ENCODE results near the gene SPC24.

The SPC24 gene

GRCh38 chr19:11191273-11191755 lies 35.7 kb upstream of the SPC24 start:
- peak overlapping the region; percentile 55 for H3K4me3 ChIP-seq (ENCODE audit: low read length)
- H3K9me3 ChIP-seq (ENCODE audit: control insufficient read depth, insufficient read depth, low read length): no peaks in the 10 kb centered on the region
- H3K36me3 ChIP-seq (ENCODE audit: control insufficient read depth, low read length): peaks cover 86% of the 10 kb centered on the region
- H3K79me2 ChIP-seq (ENCODE audit: control insufficient read depth, low read length): peaks cover 82% of the 10 kb centered on the region
- H3K4me2 ChIP-seq (ENCODE audit: low read length): peak overlapping the region; percentile 90
- no peaks in the 10 kb centered on the region for H4K20me1 ChIP-seq (ENCODE audit: control insufficient read depth, insufficient read depth, low read depth, low read length)
- peaks cover 32% of the 10 kb centered on the region for H3F3A ChIP-seq (ENCODE audit: control insufficient read depth, insufficient read depth)
- no peaks in the 10 kb centered on the region for H3K9me2 ChIP-seq (replicated peaks; ENCODE audit: control insufficient read depth, low read length)
- H3K4me1 ChIP-seq (ENCODE audit: control insufficient read depth, low read length): peaks cover 98% of the 10 kb centered on the region
- H3K27ac ChIP-seq (ENCODE audit: low read depth, low read length): peak overlapping the region; percentile 93
- no peaks in the 10 kb centered on the region for H3K27me3 ChIP-seq (ENCODE audit: control insufficient read depth, low read length)
- TF ChIP-seq EZH2phosphoT487 (IDR thresholded peaks at IDR 0.05; ENCODE audit: borderline replicate concordance, low read length): no peak
- TF ChIP-seq, protein P1, sequence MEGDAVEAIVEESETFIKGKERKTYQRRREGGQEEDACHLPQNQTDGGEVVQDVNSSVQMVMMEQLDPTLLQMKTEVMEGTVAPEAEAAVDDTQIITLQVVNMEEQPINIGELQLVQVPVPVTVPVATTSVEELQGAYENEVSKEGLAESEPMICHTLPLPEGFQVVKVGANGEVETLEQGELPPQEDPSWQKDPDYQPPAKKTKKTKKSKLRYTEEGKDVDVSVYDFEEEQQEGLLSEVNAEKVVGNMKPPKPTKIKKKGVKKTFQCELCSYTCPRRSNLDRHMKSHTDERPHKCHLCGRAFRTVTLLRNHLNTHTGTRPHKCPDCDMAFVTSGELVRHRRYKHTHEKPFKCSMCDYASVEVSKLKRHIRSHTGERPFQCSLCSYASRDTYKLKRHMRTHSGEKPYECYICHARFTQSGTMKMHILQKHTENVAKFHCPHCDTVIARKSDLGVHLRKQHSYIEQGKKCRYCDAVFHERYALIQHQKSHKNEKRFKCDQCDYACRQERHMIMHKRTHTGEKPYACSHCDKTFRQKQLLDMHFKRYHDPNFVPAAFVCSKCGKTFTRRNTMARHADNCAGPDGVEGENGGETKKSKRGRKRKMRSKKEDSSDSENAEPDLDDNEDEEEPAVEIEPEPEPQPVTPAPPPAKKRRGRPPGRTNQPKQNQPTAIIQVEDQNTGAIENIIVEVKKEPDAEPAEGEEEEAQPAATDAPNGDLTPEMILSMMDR (IDR thresholded peaks at IDR 0.05; ENCODE audit: low read depth, low read length, poor library complexity, severe bottlenecking): no peak

DNA sequence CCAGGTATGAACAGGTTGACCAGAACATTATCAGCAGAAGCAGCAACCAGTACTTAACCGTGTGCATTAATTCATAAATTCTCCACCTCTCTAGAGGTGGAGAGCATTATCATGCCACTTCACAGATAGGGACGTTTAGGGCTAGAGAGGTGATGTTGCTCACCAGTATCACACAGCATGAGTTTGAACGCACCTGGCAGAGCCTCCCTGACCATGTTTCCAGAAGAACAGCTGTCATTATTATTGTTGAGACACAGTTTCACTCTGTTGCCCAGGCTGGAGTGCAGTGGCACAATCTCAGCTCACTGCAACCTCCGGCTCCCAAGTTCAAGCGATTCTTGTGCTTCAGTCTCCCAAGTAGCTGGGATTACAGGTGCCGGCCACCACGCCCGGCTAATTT lies 34.9 kb upstream of the SPC24 start:
- H3K4me1 ChIP-seq (ENCODE audit: control insufficient read depth, low read length): peaks cover 100% of the 10 kb centered on the region
- peaks cover 90% of the 10 kb centered on the region for H3K36me3 ChIP-seq (ENCODE audit: control insufficient read depth, low read length)
- peak overlapping the region; percentile 90 for H3K4me2 ChIP-seq (ENCODE audit: low read length)

GRCh38 chr19:11187441-11187840 lies 31.9 kb upstream of the SPC24 start:
- Histone ChIP-seq H3K79me2 (ENCODE audit: control insufficient read depth, low read length) (peaks cover 70% of the 10 kb centered on the region), H3K9me2 (replicated peaks; ENCODE audit: control insufficient read depth, low read length) (no peaks in the 10 kb centered on the region), H3K4me1 (ENCODE audit: control insufficient read depth, low read length) (peaks cover 71% of the 10 kb centered on the region), H3K27me3 (ENCODE audit: control insufficient read depth, low read length) (no peaks in the 10 kb centered on the region), H3K27ac (ENCODE audit: low read depth, low read length) (peak overlapping the region; percentile 37), H3K4me3 (ENCODE audit: low read length) (no peak overlapping the region), H3K36me3 (ENCODE audit: control insufficient read depth, low read length) (peaks cover 88% of the 10 kb centered on the region), H3K4me2 (ENCODE audit: low read length) (peak overlapping the region; percentile 20), H3K9me3 (ENCODE audit: control insufficient read depth, insufficient read depth, low read length) (no peaks in the 10 kb centered on the region), H4K20me1 (ENCODE audit: control insufficient read depth, insufficient read depth, low read depth, low read length) (no peaks in the 10 kb centered on the region), H3F3A (ENCODE audit: control insufficient read depth, insufficient read depth) (peaks cover 13% of the 10 kb centered on the region)
- TF ChIP-seq EZH2phosphoT487 (IDR thresholded peaks at IDR 0.05; ENCODE audit: borderline replicate concordance, low read length): no peak
- TF ChIP-seq, protein P1 (IDR thresholded peaks at IDR 0.05; ENCODE audit: low read depth, low read length, poor library complexity, severe bottlenecking): no peak

More for the DNA sequence above, 34.9 kb upstream of the SPC24 start:
- H3K9me2 ChIP-seq (replicated peaks; ENCODE audit: control insufficient read depth, low read length): no peaks in the 10 kb centered on the region
- H3K27ac ChIP-seq (ENCODE audit: low read depth, low read length): peak overlapping the region; percentile 93
- H3F3A ChIP-seq (ENCODE audit: control insufficient read depth, insufficient read depth): peaks cover 29% of the 10 kb centered on the region
- no peaks in the 10 kb centered on the region for H3K9me3 ChIP-seq (ENCODE audit: control insufficient read depth, insufficient read depth, low read length)
- peaks cover 78% of the 10 kb centered on the region for H3K79me2 ChIP-seq (ENCODE audit: control insufficient read depth, low read length)
- TF ChIP-seq, protein P1 (IDR thresholded peaks at IDR 0.05; ENCODE audit: low read depth, low read length, poor library complexity, severe bottlenecking): no peak
- TF ChIP-seq EZH2phosphoT487 (IDR thresholded peaks at IDR 0.05; ENCODE audit: borderline replicate concordance, low read length): no peak
- peak overlapping the region; percentile 55 for H3K4me3 ChIP-seq (ENCODE audit: low read length)
- no peaks in the 10 kb centered on the region for H4K20me1 ChIP-seq (ENCODE audit: control insufficient read depth, insufficient read depth, low read depth, low read length)
- no peaks in the 10 kb centered on the region for H3K27me3 ChIP-seq (ENCODE audit: control insufficient read depth, low read length)
